Ovary (tissue), 9 donors: Measurements from ENCODE around the gene KRTAP17-1. TPM values are rescaled to one million over a fixed set of nuclear protein-coding genes. Genes with fewer than 3 reads are reported as not detected.

ENCODE experiments used
- DNase-seq, 5 donors: peaks; one replicate each; pipeline ENCODE4 v3.0.0-alpha.2; 2019 to 2020
- H3K27ac ChIP-seq, 2 donors: fragments of 200-600 bp; one replicate each; pipeline versions ENCODE4 v1.5.1 to v1.8.0; 2019 to 2022
- H3K27me3 ChIP-seq: fragments of 200-600 bp; one replicate; pipeline ENCODE4 v1.8.0; 2022
- H3K36me3 ChIP-seq: fragments of 200-600 bp; sonication (generic); one replicate; pipeline ENCODE4 v1.5.1; 2019
- H3K4me1 ChIP-seq: one replicate; pipeline ENCODE4 v1.8.1; 2013; ENCODE audit warnings: mild to moderate bottlenecking, moderate library complexity; ENCODE audit not compliant: insufficient read depth
- H3K4me3 ChIP-seq: fragments of 200-600 bp; sonication (generic); one replicate; pipeline ENCODE4 v1.5.1; 2017
- H3K9me3 ChIP-seq, 2 donors: fragments of 200-600 bp in 1 of 2; sonication (generic) in 1 of 2; one replicate each; pipeline versions ENCODE4 v1.5.1 to v1.8.1; 2013 to 2019; ENCODE audit warnings: mild to moderate bottlenecking in 1 of 2, moderate library complexity in 1 of 2
- EP300 ChIP-seq: sonication (generic); formaldehyde crosslinking; IDR thresholded peaks from one replicate; pipeline ENCODE4 v1.6.1; 2017; ENCODE audit warnings: antibody characterized with exemption
- POLR2A ChIP-seq: fragments of 450-650 bp; IDR thresholded peaks from one replicate; pipeline ENCODE4 v1.6.1; 2017; ENCODE audit warnings: antibody characterized with exemption, mild to moderate bottlenecking, moderate library complexity
- WGBS, 3 donors: extraction: QIAGEN DNeasy Blood & Tissue Kit in 1 of 3; methylation state at CpG; one replicate each; pipeline versions ENCODE4 v1.1.5 to v1.1.7; 2013 to 2017; 5-methylcytosine and 5-hydroxymethylcytosine counted together
- intact Hi-C, 4 donors: fragments of 100-400 bp; cut with DNase I; formaldehyde crosslinking; loops; one replicate each; pipeline versions ENCODE4 v1.11.0 to v1.15.1; 2022 to 2023
- polyA plus RNA-seq, 2 donors: library from polyadenylated mRNA; stranded (reverse); fragments of 200-250 nt in 1 of 2; fragments of 350-450 nt in 1 of 2; fragmentation: Illumina TruSeq in 1 of 2; extraction: RNeasy Lipid Tissue Mini Kit (QIAGEN cat#74804) in 1 of 2; gene quantifications; one replicate each; pipeline ENCODE4 v1.2.3, GENCODE V29; 2013 to 2014
- total RNA-seq, 7 donors: library from RNA; depleted of rRNA in 2 of 7; stranded (reverse); fragments of >200 nt in 2 of 7; fragmentation: NEBNext Ultra II Directional in 3 of 7; extraction: Animal tissue kit (Norgen Biotek cat#: 25700) in 3 of 7; gene quantifications; one replicate each; pipeline versions ENCODE4 v1.1.0 to v1.2.4, GENCODE V29; 2016 to 2023
- TF ChIP-seq, protein P1 (sequence below), 3 donors: fragments of 450-650 bp in 2 of 3; fragments of 200-600 bp in 1 of 3; IDR thresholded peaks; one replicate each; pipeline versions ENCODE4 v1.5.1 to v1.8.0; 2016 to 2022; ENCODE audit warnings: antibody characterized with exemption in 3 of 3, mild to moderate bottlenecking in 1 of 3
- donor health status: DM: no; HTN: no; CAD: no; lungs with moderate emphysema.
- donor health status: DM: no; HTN: no; CAD: no.
- donor health status: Bipolar disorder and iron deficiency.
- donor health status: DM: yes; HTN: yes; CAD: no.
- donor health status: DM: no; HTN: no; CAD: no.
- donor health status: DM: yes; HTN: yes; CAD: no.

KRTAP17-1 gene
- total and polyA plus RNA-seq, 9 donors: not detected

DNA sequence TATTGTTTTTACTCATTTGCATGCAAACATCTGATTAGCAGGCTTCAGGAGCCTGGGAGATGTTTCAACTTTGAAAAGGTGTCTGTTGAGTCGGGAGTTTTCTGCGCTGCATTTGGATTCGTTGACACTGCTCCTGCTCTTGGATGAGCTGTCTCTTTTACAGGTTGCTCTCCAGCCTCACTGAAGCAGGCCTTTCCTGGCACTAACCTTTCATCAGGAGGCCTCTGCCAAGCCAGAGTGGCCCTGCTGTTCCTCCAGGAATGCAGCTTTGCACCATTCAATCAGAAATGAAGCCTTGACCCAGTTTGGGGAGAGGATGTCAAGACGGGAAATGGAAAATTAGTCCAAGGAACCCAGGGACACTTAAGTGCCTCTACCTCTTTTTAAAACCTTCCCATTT is 12.5 kb downstream of the KRTAP17-1 start:
- intact Hi-C loops: no loop called here
- WGBS, 3 donors: 81 to 85% (median 85%) methylated on average over 4 of the region's 4 CpGs
- Histone ChIP-seq H3K4me3 (no peak overlapping the region), H3K27ac (no peak overlapping the region), H3K9me3 (no peaks in the 10 kb centered on the region), H3K36me3 (no peaks in the 10 kb centered on the region), H3K27me3 (no peaks in the 10 kb centered on the region), H3K4me1 (no peaks in the 10 kb centered on the region)
- TF ChIP-seq POLR2A (no peak), EP300 (no peak)
- TF ChIP-seq, protein P1, sequence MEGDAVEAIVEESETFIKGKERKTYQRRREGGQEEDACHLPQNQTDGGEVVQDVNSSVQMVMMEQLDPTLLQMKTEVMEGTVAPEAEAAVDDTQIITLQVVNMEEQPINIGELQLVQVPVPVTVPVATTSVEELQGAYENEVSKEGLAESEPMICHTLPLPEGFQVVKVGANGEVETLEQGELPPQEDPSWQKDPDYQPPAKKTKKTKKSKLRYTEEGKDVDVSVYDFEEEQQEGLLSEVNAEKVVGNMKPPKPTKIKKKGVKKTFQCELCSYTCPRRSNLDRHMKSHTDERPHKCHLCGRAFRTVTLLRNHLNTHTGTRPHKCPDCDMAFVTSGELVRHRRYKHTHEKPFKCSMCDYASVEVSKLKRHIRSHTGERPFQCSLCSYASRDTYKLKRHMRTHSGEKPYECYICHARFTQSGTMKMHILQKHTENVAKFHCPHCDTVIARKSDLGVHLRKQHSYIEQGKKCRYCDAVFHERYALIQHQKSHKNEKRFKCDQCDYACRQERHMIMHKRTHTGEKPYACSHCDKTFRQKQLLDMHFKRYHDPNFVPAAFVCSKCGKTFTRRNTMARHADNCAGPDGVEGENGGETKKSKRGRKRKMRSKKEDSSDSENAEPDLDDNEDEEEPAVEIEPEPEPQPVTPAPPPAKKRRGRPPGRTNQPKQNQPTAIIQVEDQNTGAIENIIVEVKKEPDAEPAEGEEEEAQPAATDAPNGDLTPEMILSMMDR (IDR thresholded peaks at IDR 0.05): no peak
- DNase-seq: no peak

DNA sequence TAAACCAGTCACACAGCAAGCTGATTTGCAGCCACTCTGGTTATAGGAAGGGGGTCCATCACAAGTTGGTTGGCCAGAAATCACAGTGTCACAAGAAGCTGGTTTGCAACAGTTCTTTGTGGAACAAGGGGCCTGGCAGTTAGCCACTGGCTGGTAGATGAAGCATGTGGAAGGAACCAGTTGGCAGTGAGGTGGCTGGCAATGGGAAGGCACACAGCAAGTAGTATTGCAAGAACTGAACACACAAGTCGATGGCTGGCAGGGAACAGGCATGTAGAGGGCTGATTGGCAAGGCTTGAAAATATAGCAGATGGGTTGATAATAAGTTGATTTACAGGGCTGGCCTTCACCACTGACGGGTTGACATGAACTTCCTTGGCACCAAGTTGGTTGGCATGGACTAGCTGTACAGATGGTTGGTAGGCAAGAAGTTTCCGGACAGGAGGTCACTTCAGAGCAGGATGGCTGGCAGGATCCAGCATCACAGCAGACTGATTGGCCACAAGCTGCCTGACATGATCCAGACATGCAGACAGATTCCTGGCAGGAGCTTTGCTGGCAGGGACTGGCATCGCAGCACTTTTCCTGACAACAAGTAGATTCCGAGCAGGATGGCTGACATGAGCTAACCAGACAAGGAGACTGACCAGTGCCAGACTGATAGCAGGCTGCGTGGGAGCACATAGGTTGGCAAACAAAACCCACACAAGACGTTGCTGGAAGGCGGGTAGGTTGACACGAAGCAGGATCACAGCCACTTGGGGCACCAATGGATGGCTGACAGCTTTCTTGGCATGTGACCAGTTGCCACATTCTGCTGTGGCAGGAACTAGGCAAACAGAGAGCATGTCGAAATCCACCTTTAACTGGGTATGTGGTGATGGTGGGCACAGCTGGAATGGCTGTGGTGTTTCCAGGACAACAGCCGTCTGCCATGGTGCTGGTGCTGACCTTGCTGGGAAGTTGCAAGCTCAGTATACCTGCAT is 13.3 kb downstream of the KRTAP17-1 start, which contains the start of gene KRTAP29-1:
TSS of gene KRTAP29-1 (minus strand) at position 936 of the 986 bp plus-strand sequence. CDS start at position 936, 0 bp downstream.
- Histone ChIP-seq H3K27ac (no peak within 1 kb of the TSS), H3K36me3 (no peaks in the 10 kb centered on the region), H3K4me3 (no peak within 1 kb of the TSS), H3K4me1 (no peaks in the 10 kb centered on the region), H3K9me3 (no peaks in the 10 kb centered on the region), H3K27me3 (no peaks in the 10 kb centered on the region)
- DNase-seq: no peak
- intact Hi-C loops: no loop called here
- no peak for TF ChIP-seq EP300
- TF ChIP-seq POLR2A: no peak
- TF ChIP-seq, protein P1 (IDR thresholded peaks at IDR 0.05): no peak
- WGBS, 3 donors: 71 to 75% (median 73%) methylated on average over 11 of the region's 11 CpGs

DNA sequence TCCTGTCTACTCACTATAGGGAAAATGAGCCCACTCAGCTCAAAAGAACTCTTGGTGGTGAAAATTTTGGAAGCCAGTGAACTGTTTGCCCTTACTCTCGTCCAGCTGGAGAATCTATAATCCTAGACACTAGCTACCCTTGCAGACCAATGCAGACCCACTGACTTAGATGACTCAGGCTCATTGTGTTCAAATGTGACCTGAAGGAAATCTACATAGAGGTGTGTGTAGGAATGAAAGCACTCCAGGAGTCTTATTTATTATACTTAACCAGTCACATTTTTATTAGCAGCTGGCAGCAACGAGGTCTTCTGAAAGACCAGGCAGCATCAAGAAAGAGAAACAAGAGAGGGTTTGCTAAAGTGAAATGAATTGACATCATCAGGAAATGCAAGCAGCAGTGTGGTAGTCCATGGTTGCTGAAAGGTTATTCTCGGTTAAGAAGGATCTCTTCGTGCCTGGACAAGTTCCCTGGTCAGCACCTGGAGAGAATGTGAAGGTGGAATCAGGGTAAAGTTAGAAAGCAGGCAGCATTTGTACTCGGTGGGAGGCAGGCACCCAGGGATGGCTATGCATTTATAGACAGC is 14.2 kb downstream of the KRTAP17-1 start:
- WGBS, 3 donors: 70 to 79% (median 76%) methylated on average over 5 of the region's 5 CpGs
- intact Hi-C loops: no loop called here
- Histone ChIP-seq H3K27ac (no peak overlapping the region), H3K9me3 (no peaks in the 10 kb centered on the region), H3K27me3 (no peaks in the 10 kb centered on the region), H3K4me1 (no peaks in the 10 kb centered on the region), H3K4me3 (no peak overlapping the region), H3K36me3 (no peaks in the 10 kb centered on the region)
- TF ChIP-seq POLR2A (no peak), EP300 (no peak)
- TF ChIP-seq, protein P1 (IDR thresholded peaks at IDR 0.05): no peak
- DNase-seq: no peak

DNA sequence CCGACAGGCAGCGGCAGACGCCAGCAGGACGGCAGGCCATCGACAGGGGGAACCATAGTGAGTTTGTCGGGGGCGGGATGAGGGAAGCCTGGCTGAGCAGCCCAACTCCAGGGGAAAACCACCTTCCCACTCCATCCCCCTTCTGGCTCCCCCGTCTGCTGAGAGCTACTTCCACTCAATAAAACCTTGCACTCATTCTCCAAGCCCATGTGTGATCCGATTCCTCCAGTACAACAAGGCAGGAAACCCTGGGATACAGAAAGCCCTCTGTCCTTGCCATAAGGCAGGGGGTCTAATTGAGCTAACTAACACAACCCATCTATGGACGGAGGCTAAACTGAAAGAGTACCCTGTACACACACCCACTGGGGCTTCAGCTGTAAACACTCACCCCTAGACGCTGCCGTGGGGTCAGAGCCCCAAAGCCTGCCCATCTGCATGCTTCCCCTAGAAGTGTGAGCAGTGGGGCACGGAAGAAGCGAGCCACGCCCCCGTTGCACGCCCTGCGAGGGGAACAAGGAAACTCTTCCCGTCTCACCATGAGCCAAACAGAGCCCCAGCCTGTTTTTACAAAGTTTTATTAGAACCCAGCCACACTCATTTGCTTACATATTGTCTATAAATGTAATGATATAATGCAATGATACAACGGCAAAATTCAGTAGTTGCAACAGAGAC is 16.9 kb downstream of the KRTAP17-1 start:
- 91 to 92% (median 91%) methylated on average over 20 of the region's 20 CpGs for WGBS, 3 donors
- H3K4me3 ChIP-seq: no peak overlapping the region
- H3K27me3 ChIP-seq: no peaks in the 10 kb centered on the region
- no peak overlapping the region for H3K27ac ChIP-seq
- H3K36me3 ChIP-seq: no peaks in the 10 kb centered on the region
- no peaks in the 10 kb centered on the region for H3K4me1 ChIP-seq
- intact Hi-C loops: no loop called here
- H3K9me3 ChIP-seq: no peaks in the 10 kb centered on the region
- DNase-seq: no peak
- TF ChIP-seq EP300: no peak
- TF ChIP-seq, protein P1 (IDR thresholded peaks at IDR 0.05): no peak
- TF ChIP-seq POLR2A: no peak
